ENCODE measurements around the gene NFIB. TPM values are rescaled to one million over a fixed set of nuclear protein-coding genes. Genes with fewer than 3 reads are reported as not detected.

The NFIB gene
- total RNA-seq, 4 donors from 2014 or later = 40.2 to 150 (median 83.7) TPM

GRCh38 chr9:14336244-14336643, 22.3 kb upstream of the NFIB start:
- H3K36me3 ChIP-seq = no peaks in the 10 kb centered on the region
- TF ChIP-seq POLR2AphosphoS5 (IDR thresholded peaks at IDR 0.05) = no peak
- TF ChIP-seq EP300 (IDR thresholded peaks at IDR 0.05; ENCODE audit: low read depth) = no peak
- no peak for TF ChIP-seq POLR2A (IDR thresholded peaks at IDR 0.05)
- no peak for TF ChIP-seq CTCF (IDR thresholded peaks at IDR 0.05)
- intact Hi-C loops (cut with DNase I; ENCODE audit: low total_unique reads) = loop anchor here (5.0 kb wide), 1 partner anchor 374 kb away; no protein-coding TSS in a partner anchor
- H3K9me3 ChIP-seq = no peaks in the 10 kb centered on the region
- H3K27me3 ChIP-seq = peaks cover 21% of the 10 kb centered on the region
- DNase-seq = no peak
- H3K4me3 ChIP-seq = no peak overlapping the region
- in situ Hi-C loops (cut with MboI; ENCODE audit: low pct_ligation_motif_present in 1 of 4, low pct_unique_long_range_greater_than_20kb in 1 of 4, low sequenced_read_pairs in 3 of 4) = no loop called here
- no peak overlapping the region for H3K27ac ChIP-seq
- H3K4me1 ChIP-seq = no peaks in the 10 kb centered on the region
- WGBS, 2 donors (ENCODE audit: low coverage in 1 of 2) = 88 to 100% methylated on average over 1 of the region's 1 CpG

GRCh38 chr9:14331120-14331519, 17.2 kb upstream of the NFIB start:
- no peak for DNase-seq
- no peaks in the 10 kb centered on the region for H3K9me3 ChIP-seq
- TF ChIP-seq POLR2AphosphoS5 (IDR thresholded peaks at IDR 0.05) (no peak), EP300 (IDR thresholded peaks at IDR 0.05; ENCODE audit: low read depth) (no peak), POLR2A (IDR thresholded peaks at IDR 0.05) (no peak), CTCF (IDR thresholded peaks at IDR 0.05) (no peak)
- no peaks in the 10 kb centered on the region for H3K27me3 ChIP-seq
- in situ Hi-C loops (cut with MboI; ENCODE audit: low pct_ligation_motif_present in 1 of 4, low pct_unique_long_range_greater_than_20kb in 1 of 4, low sequenced_read_pairs in 3 of 4) = no loop called here
- H3K36me3 ChIP-seq = no peaks in the 10 kb centered on the region
- peaks cover 0 to under 1% (median 0%) of the 10 kb centered on the region in 4 donors for H3K4me1 ChIP-seq
- no peak overlapping the region for H3K27ac ChIP-seq
- WGBS, 2 donors (ENCODE audit: low coverage in 1 of 2) = 82 to 94% methylated on average over 3 of the region's 3 CpGs
- no peak overlapping the region for H3K4me3 ChIP-seq
- intact Hi-C loops (cut with DNase I; ENCODE audit: low total_unique reads) = no loop called here

- H3K27ac ChIP-seq = peak overlapping the region in 1 of 4 donors; percentile 3
- in situ Hi-C loops (cut with MboI; ENCODE audit: low pct_ligation_motif_present in 1 of 4, low pct_unique_long_range_greater_than_20kb in 1 of 4, low sequenced_read_pairs in 3 of 4) = no loop called here
Observed at GRCh38 chr9:14327036-14327435, 13.1 kb upstream of the NFIB start.

GRCh38 chr9:14326264-14326826, 12.4 kb upstream of the NFIB start:
- no peaks in the 10 kb centered on the region for H3K27me3 ChIP-seq
- WGBS, 2 donors (ENCODE audit: low coverage in 1 of 2) = 70 to 100% methylated on average over 2 to 3 of the region's 3 CpGs
- no peaks in the 10 kb centered on the region for H3K9me3 ChIP-seq
- TF ChIP-seq POLR2A (IDR thresholded peaks at IDR 0.05) (no peak), EP300 (IDR thresholded peaks at IDR 0.05; ENCODE audit: low read depth) (no peak), CTCF (IDR thresholded peaks at IDR 0.05) (no peak)
- no peaks in the 10 kb centered on the region for H3K36me3 ChIP-seq
- H3K4me3 ChIP-seq = no peak overlapping the region
- in situ Hi-C loops (cut with MboI; ENCODE audit: low pct_ligation_motif_present in 1 of 4, low pct_unique_long_range_greater_than_20kb in 1 of 4, low sequenced_read_pairs in 3 of 4) = no loop called here
- DNase-seq = no peak
- peak overlapping the region in 2 of 4 donors; percentile 3 to 19 for H3K27ac ChIP-seq
- peaks cover 3 to 16% (median 6%) of the 10 kb centered on the region in 4 donors for H3K4me1 ChIP-seq
- intact Hi-C loops (cut with DNase I; ENCODE audit: low total_unique reads) = no loop called here

More at GRCh38 chr9:14327036-14327435, 13.1 kb upstream of the NFIB start:
- no peaks in the 10 kb centered on the region for H3K27me3 ChIP-seq
- intact Hi-C loops (cut with DNase I; ENCODE audit: low total_unique reads) = no loop called here
- 89 to 100% methylated on average over 3 to 4 of the region's 4 CpGs for WGBS, 2 donors (ENCODE audit: low coverage in 1 of 2)
- H3K36me3 ChIP-seq = no peaks in the 10 kb centered on the region
- H3K4me3 ChIP-seq = no peak overlapping the region
- H3K9me3 ChIP-seq = no peaks in the 10 kb centered on the region
- TF ChIP-seq EP300 (IDR thresholded peaks at IDR 0.05; ENCODE audit: low read depth) = no peak
- TF ChIP-seq CTCF (IDR thresholded peaks at IDR 0.05) = no peak
- no peak for TF ChIP-seq POLR2A (IDR thresholded peaks at IDR 0.05)
- TF ChIP-seq POLR2AphosphoS5 (IDR thresholded peaks at IDR 0.05) = no peak
- DNase-seq = no peak
- peaks cover 0 to 12% (median 2%) of the 10 kb centered on the region in 4 donors for H3K4me1 ChIP-seq
